Subcutaneous adipose tissue (tissue), 4 donors: ENCODE results near the gene ARIH2. TPM values are rescaled to one million over a fixed set of nuclear protein-coding genes. Genes with fewer than 3 reads are reported as not detected.

ENCODE experiments used
- total RNA-seq, 4 donors: library from RNA; depleted of rRNA; stranded (reverse); fragments of >200 nt; gene quantifications; one replicate each; pipeline ENCODE4 v1.1.0, GENCODE V29; 2016
- TF ChIP-seq, protein P1 (sequence below): fragments of 450-650 bp; IDR thresholded peaks from one replicate; pipeline ENCODE4 v1.5.1; 2016; ENCODE audit warnings: low read depth, mild to moderate bottlenecking, control low read depth, antibody characterized with exemption, moderate library complexity

ARIH2 gene
- 100 to 1,000 TPM in 1 of 4 donors, 10 to 100 TPM in 3; 63.4 to 110 (median 80.2) TPM for total RNA-seq

DNA sequence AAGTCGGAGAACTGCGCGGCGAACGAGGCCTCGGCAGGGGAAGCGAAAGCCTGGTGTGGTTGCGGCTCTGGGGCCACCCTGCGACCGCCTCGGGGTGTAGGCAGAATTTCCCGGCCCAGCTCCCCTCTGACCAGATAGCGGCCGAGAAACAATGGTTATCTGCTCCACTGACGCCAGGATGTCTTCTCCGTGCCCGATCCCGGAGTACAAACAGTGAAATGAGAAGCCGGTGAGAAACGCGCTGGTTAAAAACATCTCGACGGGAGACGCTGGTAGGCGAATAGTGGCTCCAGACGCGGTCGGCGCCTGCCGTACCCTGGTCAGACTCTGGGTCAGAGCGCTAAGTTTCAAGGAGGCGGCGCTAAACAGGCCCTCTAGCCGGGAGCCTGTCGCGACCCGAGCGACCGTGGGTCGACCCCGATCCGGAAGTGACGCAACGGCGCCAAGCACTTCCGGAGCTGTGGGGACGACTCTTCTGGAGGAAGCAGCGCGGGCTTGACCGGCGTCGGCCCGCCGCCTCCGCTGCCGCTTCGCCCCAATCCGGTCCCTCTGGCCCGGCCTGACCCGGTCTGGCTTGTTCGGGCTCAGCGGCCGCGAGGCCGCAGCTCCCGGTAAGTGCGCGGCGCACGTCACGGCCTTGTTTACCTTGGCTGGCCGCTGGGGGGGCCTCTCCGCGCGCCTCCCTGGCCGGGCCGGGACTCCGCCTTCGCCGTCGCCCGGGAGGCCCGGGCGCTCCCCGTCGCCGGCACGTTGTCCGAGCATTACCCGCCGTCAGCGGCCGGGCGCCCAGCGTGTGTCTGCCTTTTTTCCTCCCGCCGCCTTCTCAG, at the start of gene ARIH2:
TSS of gene ARIH2 (plus strand) at position 455 of the 827 bp plus-strand sequence. CDS start 8,717 bp downstream, outside the sequence.
- TF ChIP-seq, protein P1, sequence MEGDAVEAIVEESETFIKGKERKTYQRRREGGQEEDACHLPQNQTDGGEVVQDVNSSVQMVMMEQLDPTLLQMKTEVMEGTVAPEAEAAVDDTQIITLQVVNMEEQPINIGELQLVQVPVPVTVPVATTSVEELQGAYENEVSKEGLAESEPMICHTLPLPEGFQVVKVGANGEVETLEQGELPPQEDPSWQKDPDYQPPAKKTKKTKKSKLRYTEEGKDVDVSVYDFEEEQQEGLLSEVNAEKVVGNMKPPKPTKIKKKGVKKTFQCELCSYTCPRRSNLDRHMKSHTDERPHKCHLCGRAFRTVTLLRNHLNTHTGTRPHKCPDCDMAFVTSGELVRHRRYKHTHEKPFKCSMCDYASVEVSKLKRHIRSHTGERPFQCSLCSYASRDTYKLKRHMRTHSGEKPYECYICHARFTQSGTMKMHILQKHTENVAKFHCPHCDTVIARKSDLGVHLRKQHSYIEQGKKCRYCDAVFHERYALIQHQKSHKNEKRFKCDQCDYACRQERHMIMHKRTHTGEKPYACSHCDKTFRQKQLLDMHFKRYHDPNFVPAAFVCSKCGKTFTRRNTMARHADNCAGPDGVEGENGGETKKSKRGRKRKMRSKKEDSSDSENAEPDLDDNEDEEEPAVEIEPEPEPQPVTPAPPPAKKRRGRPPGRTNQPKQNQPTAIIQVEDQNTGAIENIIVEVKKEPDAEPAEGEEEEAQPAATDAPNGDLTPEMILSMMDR = no peak

DNA sequence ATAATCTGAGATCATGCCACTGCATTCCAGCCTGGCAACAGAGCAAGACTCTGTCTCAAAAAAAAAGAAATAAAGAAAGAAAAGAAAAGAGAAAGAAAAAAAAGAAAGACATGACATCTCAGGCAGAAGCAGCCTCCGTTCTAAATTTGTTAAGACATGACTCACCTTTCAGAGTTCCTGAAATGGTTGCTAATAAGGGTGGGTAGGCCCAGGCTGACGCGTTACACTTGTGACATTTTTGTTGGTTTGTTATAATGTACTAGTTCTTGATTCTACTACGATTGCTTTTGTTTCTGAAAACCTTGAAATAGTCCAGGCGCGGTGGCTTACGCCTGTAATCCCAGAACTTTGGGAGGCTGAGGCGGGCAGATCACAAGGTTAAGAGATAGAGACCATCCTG, 41.0 kb upstream of the ARIH2 start:
- TF ChIP-seq, protein P1 = no peak

- TF ChIP-seq, protein P1 = no peak
Observed at GRCh38 chr3:48879307-48879993, 39.2 kb upstream of the ARIH2 start.

DNA sequence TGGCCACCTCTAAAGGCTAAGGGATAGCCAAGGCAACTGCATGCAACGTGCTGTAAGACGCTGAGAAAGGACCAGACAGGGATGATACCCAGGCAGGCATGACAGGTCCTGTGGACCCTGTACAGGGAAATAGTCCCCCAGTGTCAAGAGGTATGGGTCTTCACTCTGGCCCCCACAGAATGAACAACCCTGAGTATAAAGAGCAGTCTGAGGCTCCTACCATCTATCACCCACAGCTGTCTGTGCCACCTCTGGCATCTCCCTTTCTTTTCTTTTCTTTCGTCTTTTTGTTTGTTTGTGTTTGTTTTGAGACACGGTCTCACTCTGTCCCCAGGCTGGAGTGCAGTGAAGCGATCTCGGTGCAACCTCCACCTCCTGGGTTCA, 38.7 kb upstream of the ARIH2 start:
- TF ChIP-seq, protein P1 = no peak

DNA sequence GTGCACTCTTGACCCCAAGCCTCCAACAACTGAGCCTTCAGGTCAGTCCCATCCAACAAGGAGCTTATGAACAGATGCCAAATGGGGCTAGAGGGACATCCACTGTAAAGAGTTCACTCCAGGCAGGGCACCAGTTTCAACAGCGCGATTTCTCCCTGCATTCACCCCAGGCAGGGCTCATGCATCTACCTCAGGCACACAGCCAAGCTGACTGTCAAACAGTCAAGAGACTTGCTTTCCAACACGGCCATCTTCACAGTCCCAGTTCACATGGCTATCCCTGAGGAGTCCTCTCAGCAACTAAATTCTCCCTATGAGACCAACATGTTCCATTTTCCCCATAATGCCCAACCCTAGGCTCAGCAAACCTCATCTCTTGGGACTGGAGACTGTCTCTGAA, 37.6 kb upstream of the ARIH2 start:
- TF ChIP-seq, protein P1 = no peak

GRCh38 chr3:48881652-48882114, 37.0 kb upstream of the ARIH2 start:
- TF ChIP-seq, protein P1 = no peak

- TF ChIP-seq, protein P1 = no peak
Observed at GRCh38 chr3:48885753-48886152, 32.9 kb upstream of the ARIH2 start.
